Measurements from ENCODE around the gene HPCA. TPM values are rescaled to one million over a fixed set of nuclear protein-coding genes. Genes with fewer than 3 reads are reported as not detected.

Gene HPCA
- total RNA-seq, 1 experiment from 2014 or later: 1.2 TPM

DNA sequence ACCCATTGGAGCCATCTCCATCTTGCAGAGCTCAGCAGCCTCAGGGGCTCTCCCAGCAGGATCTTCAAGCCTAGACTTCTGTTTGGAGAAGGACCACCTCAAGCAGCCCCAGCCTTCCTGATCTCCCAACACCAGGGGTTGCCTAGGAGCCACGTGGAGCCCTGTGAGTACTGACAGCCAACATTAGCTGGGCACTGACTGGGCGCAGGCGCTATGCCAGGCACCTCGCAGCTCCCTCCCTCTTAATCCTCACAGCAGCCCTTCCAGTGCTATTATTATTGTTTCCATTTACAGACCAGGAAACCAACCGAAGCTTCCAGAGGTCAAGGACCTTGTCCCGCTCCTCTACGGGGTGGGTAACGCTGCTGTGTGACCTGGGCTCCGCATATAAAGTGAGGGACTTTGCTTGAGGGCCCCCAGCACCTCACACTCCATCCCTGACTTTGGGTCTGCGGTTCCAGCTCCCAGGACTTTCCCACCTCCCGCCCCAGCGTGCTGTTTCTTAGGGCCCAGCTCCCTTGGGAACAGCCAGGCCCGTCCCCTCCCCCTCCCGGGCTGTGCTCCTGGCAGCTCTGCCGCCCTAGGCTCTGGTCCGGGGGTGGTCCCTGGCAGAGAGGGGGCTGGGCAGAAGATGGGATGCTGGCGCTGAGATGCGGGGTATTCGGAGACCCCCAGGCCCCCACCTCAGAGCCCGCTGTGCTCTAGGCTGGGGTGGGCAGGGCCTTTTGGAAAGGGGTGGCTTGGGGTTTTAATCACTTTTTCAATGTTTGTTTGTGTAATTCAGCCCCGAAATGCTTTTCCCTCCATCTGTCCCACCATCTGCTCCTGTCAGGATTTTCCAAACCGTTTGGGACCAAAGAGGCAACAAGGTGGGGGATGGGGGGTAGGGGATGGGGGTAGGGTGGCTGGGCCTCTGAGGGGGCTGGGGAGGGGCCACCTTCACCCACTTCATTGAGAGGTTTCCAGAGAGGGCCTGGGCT is 4.1 kb upstream of the HPCA start:
- no peak overlapping the region for H3T11ph ChIP-seq (ENCODE audit: low read length)
- H2AFZ ChIP-seq (ENCODE audit: low read length): no peak overlapping the region
- H3K27ac ChIP-seq (ENCODE audit: insufficient read length, low read depth, low read length): no peak overlapping the region

More for the DNA sequence above, 4.1 kb upstream of the HPCA start:
- Histone ChIP-seq H3K4me1 (ENCODE audit: insufficient read depth, low read length) (no peaks in the 10 kb centered on the region), H4K91ac (ENCODE audit: insufficient read length, low read depth, low read length) (no peak overlapping the region), H3K79me2 (ENCODE audit: insufficient read depth, low read length) (no peaks in the 10 kb centered on the region), H3K18ac (ENCODE audit: insufficient read length, low read depth, low read length) (no peak overlapping the region), H3K4me2 (ENCODE audit: insufficient read depth, insufficient read length, low read length) (no peak overlapping the region), H2AK5ac (ENCODE audit: insufficient read length, low read length) (no peak overlapping the region), H4K8ac (replicated peaks; ENCODE audit: insufficient read length, low read depth, low read length) (no peak overlapping the region), H2BK15ac (ENCODE audit: low read depth, low read length) (no peak overlapping the region), H3K23me2 (ENCODE audit: insufficient read length, low read depth, low read length, poor library complexity, severe bottlenecking) (no peaks in the 10 kb centered on the region), H2BK5ac (ENCODE audit: insufficient read length, low read length) (no peak overlapping the region), H3K9me3 (ENCODE audit: control insufficient read depth, low read depth, low read length) (no peaks in the 10 kb centered on the region), H3K27me3 (ENCODE audit: insufficient read depth, low read length) (no peaks in the 10 kb centered on the region; the same call in 1 of the 2 replicates), H4K5ac (ENCODE audit: insufficient read length, low read depth, low read length) (no peak overlapping the region), H2BK12ac (ENCODE audit: insufficient read length, low read depth, low read length) (no peak overlapping the region), H4K20me1 (ENCODE audit: control insufficient read depth, insufficient read depth, insufficient read length) (no peaks in the 10 kb centered on the region), H3K79me1 (ENCODE audit: insufficient read depth, low read depth, low read length, poor library complexity, severe bottlenecking) (no peaks in the 10 kb centered on the region), H3K14ac (ENCODE audit: insufficient read depth, low read length) (no peak overlapping the region; the same call in 1 of the 2 replicates), H3K9ac (ENCODE audit: extremely low read depth, insufficient read length, low read length) (no peak overlapping the region), H2BK120ac (ENCODE audit: low read depth, low read length, poor library complexity, severe bottlenecking) (no peak overlapping the region), H3K23ac (ENCODE audit: insufficient read length, low read depth, low read length) (no peak overlapping the region), H3K56ac (ENCODE audit: insufficient read length, low read depth, low read length) (no peak overlapping the region), H2BK20ac (ENCODE audit: low read depth, low read length, poor library complexity, severe bottlenecking) (no peak overlapping the region), H3K4ac (ENCODE audit: low read depth, low read length) (no peak overlapping the region)
- Mint-ChIP-seq H3K9me3 (no peaks in the 10 kb centered on the region), H3K27me3 (ENCODE audit: low read depth) (peaks cover 35% of the 10 kb centered on the region), H3K27ac (no peak overlapping the region), H3K4me3 (no peak overlapping the region), H3K36me3 (ENCODE audit: insufficient read depth in 1 of 3, low read depth in 3 of 3) (no peaks in the 10 kb centered on the region), H3K4me1 (peaks cover 13 to 51% of the 10 kb centered on the region in 2 experiments)
- no CpG with 5 or more reads among the region's 22 CpGs for WGBS (ENCODE audit: extremely low coverage, insufficient read length, low lambda C conversion rate)
- TF ChIP-seq, protein P1, sequence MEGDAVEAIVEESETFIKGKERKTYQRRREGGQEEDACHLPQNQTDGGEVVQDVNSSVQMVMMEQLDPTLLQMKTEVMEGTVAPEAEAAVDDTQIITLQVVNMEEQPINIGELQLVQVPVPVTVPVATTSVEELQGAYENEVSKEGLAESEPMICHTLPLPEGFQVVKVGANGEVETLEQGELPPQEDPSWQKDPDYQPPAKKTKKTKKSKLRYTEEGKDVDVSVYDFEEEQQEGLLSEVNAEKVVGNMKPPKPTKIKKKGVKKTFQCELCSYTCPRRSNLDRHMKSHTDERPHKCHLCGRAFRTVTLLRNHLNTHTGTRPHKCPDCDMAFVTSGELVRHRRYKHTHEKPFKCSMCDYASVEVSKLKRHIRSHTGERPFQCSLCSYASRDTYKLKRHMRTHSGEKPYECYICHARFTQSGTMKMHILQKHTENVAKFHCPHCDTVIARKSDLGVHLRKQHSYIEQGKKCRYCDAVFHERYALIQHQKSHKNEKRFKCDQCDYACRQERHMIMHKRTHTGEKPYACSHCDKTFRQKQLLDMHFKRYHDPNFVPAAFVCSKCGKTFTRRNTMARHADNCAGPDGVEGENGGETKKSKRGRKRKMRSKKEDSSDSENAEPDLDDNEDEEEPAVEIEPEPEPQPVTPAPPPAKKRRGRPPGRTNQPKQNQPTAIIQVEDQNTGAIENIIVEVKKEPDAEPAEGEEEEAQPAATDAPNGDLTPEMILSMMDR (conservative IDR thresholded peaks at IDR 0.05): no peak
- DNase-seq: no peak
